HFFc6 (cell line): ENCODE measurements around the gene MCM3AP. TPM values are rescaled to one million over a fixed set of nuclear protein-coding genes. Genes with fewer than 3 reads are reported as not detected.
A peak's percentile ranks its signal among the peaks of the same experiment; 100 is the strongest.
"Not testable (repeated sequence)": the region's sequence is repeated elsewhere in the genome, so short reads cannot be mapped to it uniquely, and the experiment has no call there.

Experiments used
- DNase-seq: peaks from one replicate; pipeline ENCODE4 v3.0.0-alpha.2; 2018
- H3K27ac Mint-ChIP-seq: 2 replicates; pipeline ENCODE4 v1.8.0; 2020; ENCODE audit warnings: mild to moderate bottlenecking, mixed read lengths
- H3K27me3 Mint-ChIP-seq: 2 replicates; pipeline ENCODE4 v1.8.0; 2021; ENCODE audit warnings: mild to moderate bottlenecking, moderate library complexity, mixed read lengths; ENCODE audit not compliant: insufficient read depth
- H3K36me3 Mint-ChIP-seq: 2 replicates; pipeline ENCODE4 v1.8.0; 2021; ENCODE audit warnings: low read depth, mixed read lengths
- H3K4me1 Mint-ChIP-seq: 2 replicates; pipeline ENCODE4 v1.8.0; 2020; ENCODE audit warnings: low read depth, mixed read lengths
- H3K4me3 Mint-ChIP-seq: 2 replicates; pipeline ENCODE4 v1.8.0; 2020; ENCODE audit warnings: mild to moderate bottlenecking, moderate library complexity, mixed read lengths
- H3K9me3 Mint-ChIP-seq: 2 replicates; pipeline ENCODE4 v1.8.0; 2020; ENCODE audit warnings: mild to moderate bottlenecking, mixed read lengths
- CTCF ChIP-seq: fragments of 200-600 bp; sonication (generic); IDR thresholded peaks from 2 replicates; pipeline ENCODE4 v1.5.0; 2021; ENCODE audit warnings: antibody characterized with exemption, mild to moderate bottlenecking
- total RNA-seq, 6 experiments: library from RNA; stranded (reverse); fragmentation: NEBNext Ultra II Directional; extraction: Animal tissue kit (Norgen Biotek cat#: 25700); gene quantifications; 2 replicates in 1 of 6; 3 replicates in 5 of 6; pipeline ENCODE4 v1.2.3, GENCODE V29; 2021

MCM3AP gene
- total RNA-seq, 6 experiments from 2014 or later, result 85.7 to 91.8 (median 86.9) TPM

- TF ChIP-seq CTCF, result no peak
- H3K4me1 Mint-ChIP-seq, result peaks cover 46% of the 10 kb centered on the region
- H3K4me3 Mint-ChIP-seq, result peak within 1 kb of the TSS; percentile 91
- H3K27me3 Mint-ChIP-seq, result peaks cover 1% of the 10 kb centered on the region
- peak; percentile 97 for DNase-seq
- H3K9me3 Mint-ChIP-seq, result no peaks in the 10 kb centered on the region
- H3K36me3 Mint-ChIP-seq, result peaks cover 30% of the 10 kb centered on the region
- peak within 1 kb of the TSS; percentile 79 for H3K27ac Mint-ChIP-seq
Measured at GRCh38 chr21:46228345-46229051, 56.9 kb downstream of the MCM3AP start, which contains the start of gene LSS. Gene LSS, minus strand, starts transcription at chr21:46228774. Its CDS starts 29 bp downstream, at chr21:46228745.

GRCh38 chr21:46227811-46228344 is 57.5 kb downstream of the MCM3AP start:
- H3K36me3 Mint-ChIP-seq, result peaks cover 24% of the 10 kb centered on the region
- no peaks in the 10 kb centered on the region for H3K9me3 Mint-ChIP-seq
- H3K27me3 Mint-ChIP-seq, result peaks cover 1% of the 10 kb centered on the region; the same call in 1 of the 2 replicates
- peak overlapping the region; percentile 91 for H3K4me3 Mint-ChIP-seq
- TF ChIP-seq CTCF, result no peak
- H3K27ac Mint-ChIP-seq, result peak overlapping the region; percentile 70
- H3K4me1 Mint-ChIP-seq, result peaks cover 46% of the 10 kb centered on the region
- no peak for DNase-seq

- Mint-ChIP-seq H3K27me3 (peaks cover 1% of the 10 kb centered on the region; the same call in 1 of the 2 replicates), H3K4me3 (peak overlapping the region; percentile 91), H3K27ac (peak overlapping the region; percentile 70), H3K4me1 (peaks cover 46% of the 10 kb centered on the region), H3K9me3 (no peaks in the 10 kb centered on the region), H3K36me3 (peaks cover 18% of the 10 kb centered on the region)
- no peak for TF ChIP-seq CTCF
- peak; percentile 12 for DNase-seq
Measured at GRCh38 chr21:46226920-46227599, 58.4 kb downstream of the MCM3AP start.

- Mint-ChIP-seq H3K4me1 (peaks cover 46% of the 10 kb centered on the region), H3K9me3 (no peaks in the 10 kb centered on the region), H3K27me3 (peaks cover 1% of the 10 kb centered on the region; the same call in 1 of the 2 replicates), H3K36me3 (peaks cover 11% of the 10 kb centered on the region), H3K27ac (peak overlapping the region; percentile 43; the same call in 1 of the 2 replicates), H3K4me3 (peak overlapping the region; percentile 91; the same call in 1 of the 2 replicates)
- TF ChIP-seq CTCF, result no peak
- no peak for DNase-seq
Measured at GRCh38 chr21:46226146-46226545, 59.3 kb downstream of the MCM3AP start.

- not testable (repeated sequence) for DNase-seq, H3K27me3 Mint-ChIP-seq, H3K27ac Mint-ChIP-seq, H3K4me3 Mint-ChIP-seq, H3K36me3 Mint-ChIP-seq, H3K9me3 Mint-ChIP-seq
- H3K4me1 Mint-ChIP-seq, result peaks cover 30% of the 10 kb centered on the region
Measured at GRCh38 chr21:46223661-46224060, 61.8 kb downstream of the MCM3AP start.

GRCh38 chr21:46223217-46223616 is 62.2 kb downstream of the MCM3AP start:
- Mint-ChIP-seq H3K4me3 (no peak overlapping the region), H3K9me3 (no peaks in the 10 kb centered on the region), H3K4me1 (peaks cover 30% of the 10 kb centered on the region), H3K36me3 (peaks cover 9% of the 10 kb centered on the region), H3K27me3 (no peaks in the 10 kb centered on the region), H3K27ac (no peak overlapping the region)
- no peak for DNase-seq
- no peak for TF ChIP-seq CTCF
